ENCODE results near the gene NOX1. TPM values are rescaled to one million over a fixed set of nuclear protein-coding genes. Genes with fewer than 3 reads are reported as not detected.

The NOX1 gene
- total and polyA plus RNA-seq, 2 experiments from 2014 or later: 0.99 to 3.0 TPM

DNA sequence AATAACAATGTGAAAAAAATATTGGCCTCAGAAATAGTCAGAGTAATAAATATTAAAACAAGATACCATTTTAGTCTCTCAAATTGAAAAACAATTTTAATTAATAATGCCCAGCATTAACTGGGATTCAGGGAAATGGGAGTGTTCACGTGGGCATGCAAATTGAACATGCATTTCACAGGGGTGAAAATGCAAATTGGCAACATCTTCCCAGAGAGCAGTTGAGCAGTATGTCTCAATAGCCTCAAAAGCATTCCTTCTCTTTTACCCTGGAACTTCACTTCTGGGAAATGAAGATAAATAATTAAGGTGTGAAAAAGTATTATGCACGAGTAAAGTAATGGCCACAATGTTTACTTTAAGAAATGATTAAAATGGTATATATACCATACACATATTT, 21.3 kb downstream of the NOX1 start:
- H3K9me2 ChIP-seq (replicated peaks; ENCODE audit: insufficient read depth): no peaks in the 10 kb centered on the region
- no peaks in the 10 kb centered on the region for H3K79me2 ChIP-seq
- H3K27me3 ChIP-seq: no peaks in the 10 kb centered on the region
- H3K4me1 ChIP-seq (ENCODE audit: insufficient read depth): no peaks in the 10 kb centered on the region
- H3K27ac ChIP-seq: no peak overlapping the region
- WGBS (ENCODE audit: low lambda C conversion rate, missing lambda C conversion rate): 60% methylated on average over 2 of the region's 2 CpGs
- no peaks in the 10 kb centered on the region for H3K36me3 ChIP-seq (replicated peaks; ENCODE audit: insufficient read depth, low read depth)
- H4K20me1 ChIP-seq (ENCODE audit: insufficient read depth, poor library complexity, severe bottlenecking): no peaks in the 10 kb centered on the region
- no peak overlapping the region for H3K4me3 ChIP-seq
- H3K9me3 ChIP-seq (ENCODE audit: low read depth): no peaks in the 10 kb centered on the region
- DNase-seq (ENCODE audit: low spot score): no peak
- no peak overlapping the region for H3K4me2 ChIP-seq
- TF ChIP-seq, protein P1, sequence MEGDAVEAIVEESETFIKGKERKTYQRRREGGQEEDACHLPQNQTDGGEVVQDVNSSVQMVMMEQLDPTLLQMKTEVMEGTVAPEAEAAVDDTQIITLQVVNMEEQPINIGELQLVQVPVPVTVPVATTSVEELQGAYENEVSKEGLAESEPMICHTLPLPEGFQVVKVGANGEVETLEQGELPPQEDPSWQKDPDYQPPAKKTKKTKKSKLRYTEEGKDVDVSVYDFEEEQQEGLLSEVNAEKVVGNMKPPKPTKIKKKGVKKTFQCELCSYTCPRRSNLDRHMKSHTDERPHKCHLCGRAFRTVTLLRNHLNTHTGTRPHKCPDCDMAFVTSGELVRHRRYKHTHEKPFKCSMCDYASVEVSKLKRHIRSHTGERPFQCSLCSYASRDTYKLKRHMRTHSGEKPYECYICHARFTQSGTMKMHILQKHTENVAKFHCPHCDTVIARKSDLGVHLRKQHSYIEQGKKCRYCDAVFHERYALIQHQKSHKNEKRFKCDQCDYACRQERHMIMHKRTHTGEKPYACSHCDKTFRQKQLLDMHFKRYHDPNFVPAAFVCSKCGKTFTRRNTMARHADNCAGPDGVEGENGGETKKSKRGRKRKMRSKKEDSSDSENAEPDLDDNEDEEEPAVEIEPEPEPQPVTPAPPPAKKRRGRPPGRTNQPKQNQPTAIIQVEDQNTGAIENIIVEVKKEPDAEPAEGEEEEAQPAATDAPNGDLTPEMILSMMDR (IDR thresholded peaks at IDR 0.05; ENCODE audit: poor library complexity): no peak
- no peak for TF ChIP-seq EZH2phosphoT487 (IDR thresholded peaks at IDR 0.05; ENCODE audit: low read depth, severe bottlenecking, unreplicated experiment)
- no peak for TF ChIP-seq EZH2 (IDR thresholded peaks at IDR 0.05; ENCODE audit: borderline replicate concordance)
- no peak overlapping the region for H2AFZ ChIP-seq

DNA sequence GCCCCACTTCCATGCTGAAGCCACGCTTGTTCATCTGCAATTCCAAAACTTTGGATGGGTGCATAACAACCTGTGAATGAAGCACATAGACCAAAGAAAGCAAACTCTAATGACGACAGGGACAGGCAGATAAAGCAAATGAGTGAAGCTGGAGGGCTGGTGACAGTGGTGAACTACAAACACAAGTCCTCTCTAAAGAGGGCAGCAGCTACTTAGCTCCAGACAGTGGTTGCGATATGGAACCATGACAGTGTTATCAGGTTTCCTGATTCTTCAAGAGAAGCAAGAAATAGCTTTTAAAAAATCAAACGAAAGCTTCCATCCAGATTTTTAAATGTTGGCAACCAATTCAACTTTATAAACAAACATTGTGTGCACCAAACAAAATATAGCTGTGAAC, 23.8 kb downstream of the NOX1 start:
- Histone ChIP-seq H3K4me3 (no peak overlapping the region), H3K27me3 (no peaks in the 10 kb centered on the region), H3K36me3 (replicated peaks; ENCODE audit: insufficient read depth, low read depth) (no peaks in the 10 kb centered on the region), H3K79me2 (no peaks in the 10 kb centered on the region), H3K4me1 (ENCODE audit: insufficient read depth) (no peaks in the 10 kb centered on the region), H4K20me1 (ENCODE audit: insufficient read depth, poor library complexity, severe bottlenecking) (no peaks in the 10 kb centered on the region), H3K9me2 (replicated peaks; ENCODE audit: insufficient read depth) (no peaks in the 10 kb centered on the region), H2AFZ (no peak overlapping the region), H3K9me3 (ENCODE audit: low read depth) (no peaks in the 10 kb centered on the region), H3K4me2 (no peak overlapping the region), H3K27ac (no peak overlapping the region)
- no peak for DNase-seq (ENCODE audit: low spot score)
- TF ChIP-seq EZH2 (IDR thresholded peaks at IDR 0.05; ENCODE audit: borderline replicate concordance) (no peak), EZH2phosphoT487 (IDR thresholded peaks at IDR 0.05; ENCODE audit: low read depth, severe bottlenecking, unreplicated experiment) (no peak)
- TF ChIP-seq, protein P1 (IDR thresholded peaks at IDR 0.05; ENCODE audit: poor library complexity): no peak
- 68% methylated on average over 4 of the region's 4 CpGs for WGBS (ENCODE audit: low lambda C conversion rate, missing lambda C conversion rate)

DNA sequence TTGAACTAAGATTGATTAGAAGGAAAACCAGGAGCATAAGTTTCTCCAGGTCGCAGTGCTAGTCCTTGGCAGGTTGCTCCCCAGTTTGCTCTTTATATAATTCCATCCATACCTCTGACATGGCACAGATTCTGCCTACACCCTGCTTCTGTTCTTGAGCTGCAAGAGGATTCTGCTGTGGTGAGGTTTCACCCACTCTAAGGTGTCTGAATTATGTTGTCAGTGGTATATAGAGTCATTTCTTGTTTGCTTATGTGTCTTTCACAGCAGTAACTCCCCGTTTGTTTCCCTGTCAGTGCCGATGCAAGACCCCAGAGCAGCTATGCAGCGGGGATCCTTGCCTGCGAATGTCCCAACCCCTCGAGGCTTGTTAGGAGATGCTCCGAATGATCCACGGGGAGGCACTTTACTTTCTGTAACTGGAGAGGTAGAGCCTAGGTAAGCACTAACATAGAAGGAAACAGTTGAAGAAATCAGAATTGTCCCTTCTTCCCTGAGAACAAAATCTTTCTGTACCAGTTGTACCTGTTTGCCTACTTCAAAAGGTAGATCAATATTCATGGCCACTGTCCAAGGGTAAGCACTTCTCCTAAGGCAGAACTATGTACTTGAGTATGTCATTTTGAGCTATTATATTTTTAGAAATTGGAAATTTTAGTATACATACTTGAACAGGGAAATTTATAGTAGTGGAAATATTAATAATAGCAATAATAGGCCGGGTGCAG, 42.8 kb downstream of the NOX1 start:
- no peaks in the 10 kb centered on the region for H3K9me3 ChIP-seq (ENCODE audit: low read depth)
- H3K27me3 ChIP-seq: no peaks in the 10 kb centered on the region
- no peak overlapping the region for H3K4me2 ChIP-seq
- H3K4me1 ChIP-seq (ENCODE audit: insufficient read depth): no peaks in the 10 kb centered on the region
- no peak overlapping the region for H2AFZ ChIP-seq
- H3K9me2 ChIP-seq (replicated peaks; ENCODE audit: insufficient read depth): no peaks in the 10 kb centered on the region
- TF ChIP-seq, protein P1 (IDR thresholded peaks at IDR 0.05; ENCODE audit: poor library complexity): no peak
- TF ChIP-seq EZH2phosphoT487 (IDR thresholded peaks at IDR 0.05; ENCODE audit: low read depth, severe bottlenecking, unreplicated experiment): no peak
- no peak for TF ChIP-seq EZH2 (IDR thresholded peaks at IDR 0.05; ENCODE audit: borderline replicate concordance)
- no peaks in the 10 kb centered on the region for H4K20me1 ChIP-seq (ENCODE audit: insufficient read depth, poor library complexity, severe bottlenecking)
- H3K27ac ChIP-seq: no peak overlapping the region
- H3K36me3 ChIP-seq (replicated peaks; ENCODE audit: insufficient read depth, low read depth): no peaks in the 10 kb centered on the region
- H3K79me2 ChIP-seq: no peaks in the 10 kb centered on the region
- DNase-seq (ENCODE audit: low spot score): no peak
- WGBS (ENCODE audit: low lambda C conversion rate, missing lambda C conversion rate): 83% methylated on average over 9 of the region's 9 CpGs
- H3K4me3 ChIP-seq: no peak overlapping the region

Data from hepatocyte (in vitro differentiated cells).